SK-N-MC (cell line): ENCODE results near the gene TEX38.

Experiments used
- EZH2 ChIP-seq: fragments of 200-600 bp; sonication (generic); IDR thresholded peaks from one replicate; pipeline ENCODE4 v1.6.1; 2017; ENCODE audit warnings: antibody characterized with exemption
- POLR2AphosphoS5 ChIP-seq: IDR thresholded peaks from 2 replicates; pipeline ENCODE4 v1.6.1; 2012; ENCODE audit warnings: mild to moderate bottlenecking, low read depth, low read length, borderline replicate concordance

DNA sequence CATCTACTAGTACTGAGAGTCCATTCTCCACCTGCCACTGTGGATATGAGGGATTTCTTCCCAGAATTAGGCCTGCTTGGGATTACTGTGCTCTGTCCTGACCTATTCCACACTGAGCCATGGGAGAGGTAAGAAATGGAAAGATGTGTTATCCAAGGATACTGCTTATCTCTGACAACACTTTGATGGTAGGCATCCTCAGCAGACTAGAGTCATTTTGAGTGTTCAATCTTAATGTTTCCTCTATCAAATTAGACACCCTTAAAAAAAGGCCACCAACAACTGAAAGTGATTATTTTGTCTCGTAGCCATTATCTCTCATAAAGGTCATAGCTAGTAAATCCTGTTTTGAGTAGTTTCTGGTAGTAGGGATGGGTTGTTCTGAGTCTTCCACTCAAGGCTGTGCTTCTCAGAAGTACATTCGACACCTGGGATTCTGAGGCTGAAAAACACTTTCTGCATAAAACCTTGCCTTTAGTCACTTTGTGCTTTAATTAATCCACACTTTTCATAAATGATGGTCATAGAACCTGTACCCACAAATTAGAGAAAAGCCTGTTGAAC is 12.3 kb upstream of the TEX38 start:
- TF ChIP-seq EZH2 (no peak), POLR2AphosphoS5 (no peak)
